ENCODE data around the gene SGPP2.

GRCh38 chr2:222582928-222583327 lies 158.6 kb downstream of the SGPP2 start:
- no peak for TF ChIP-seq POLR2A (IDR thresholded peaks at IDR 0.05; ENCODE audit: low read length)
- TF ChIP-seq GATA1 (IDR thresholded peaks at IDR 0.05; ENCODE audit: low read depth, low read length), result no peak
